GM12878 (cell line): Measurements from ENCODE around the gene IRF4. TPM values are rescaled to one million over a fixed set of nuclear protein-coding genes. Genes with fewer than 3 reads are reported as not detected.

Source experiments
- ATAC-seq: fragments of 200-7000 bp; cut with Tn5 transposase; 3 replicates; pipeline ENCODE4 v1.9.1; 2020; ENCODE audit warnings: mild to moderate bottlenecking, moderate library complexity
- BruUV-seq: library from RNA; stranded (reverse); fragments of 400-500 nt; replicated peaks from 2 replicates; lab custom pipeline; 2021; lab: Mats Ljungman, UMichigan
- CTCF ChIA-PET: fragments of 300-600 bp; sonication (Branson Sonifier 250); formaldehyde crosslinking; extraction: SDS; loops from one replicate; lab custom pipeline; 2021; ENCODE audit warnings: inconsistent platforms; lab: Yijun Ruan, JAX
- POLR2A ChIA-PET: fragments of 350-600 bp; formaldehyde crosslinking; extraction: SDS; loops from one replicate; lab custom pipeline; 2021; ENCODE audit warnings: inconsistent platforms; lab: Charles Lee
- RAD21 ChIA-PET: fragments of 300-600 bp; sonication (Branson Sonifier 250); formaldehyde crosslinking; loops from one replicate; lab custom pipeline; 2023; ENCODE audit warnings: antibody characterized with exemption; ENCODE audit not compliant: unreplicated experiment; lab: Charles Lee
- SMC1A ChIA-PET: fragments of 300-600 bp; sonication (Branson Sonifier 250); formaldehyde crosslinking; loops from one replicate; lab custom pipeline; 2023; ENCODE audit not compliant: unreplicated experiment, uncharacterized antibody; lab: Charles Lee
- DNase-seq: peaks from one replicate; pipeline ENCODE4 v3.0.0-alpha.2; 2011; ENCODE audit warnings: low read depth, low spot score
- FAIRE-seq: peaks from 3 replicates; lab custom pipeline; 2011; peaks lifted over from hg19 to GRCh38; lab: Jason Lieb, UNC
- H2AFZ ChIP-seq: 2 replicates; pipeline ENCODE4 v1.6.0; 2011; ENCODE audit warnings: low read depth, low read length, control low read depth; ENCODE audit not compliant: control insufficient read depth
- H3K27ac ChIP-seq: 2 replicates; pipeline ENCODE4 v1.5.1; 2011; ENCODE audit warnings: control low read depth; ENCODE audit not compliant: control insufficient read depth, insufficient read depth
- H3K27me3 ChIP-seq, 2 experiments: replicated peaks in 1 of 2; 2 replicates each; pipeline versions ENCODE4 v1.6.0 to v1.6.1; 2011; ENCODE audit warnings: low read length in 1 of 2; ENCODE audit not compliant: control insufficient read depth in 2 of 2, insufficient read depth in 2 of 2
- H3K36me3 ChIP-seq, 2 experiments: 2 replicates each; pipeline ENCODE4 v1.5.1; 2011; ENCODE audit warnings: low read length in 1 of 2; ENCODE audit not compliant: control insufficient read depth in 2 of 2, insufficient read depth in 2 of 2
- H3K4me1 ChIP-seq: 2 replicates; pipeline ENCODE4 v1.6.1; 2011; ENCODE audit warnings: mild to moderate bottlenecking, low read length, moderate library complexity, mixed read lengths; ENCODE audit not compliant: control insufficient read depth, insufficient read depth
- H3K4me2 ChIP-seq: 2 replicates; pipeline ENCODE4 v1.6.0; 2011; ENCODE audit warnings: control low read depth; ENCODE audit not compliant: control insufficient read depth, insufficient read depth
- H3K4me3 ChIP-seq: fragments of 200-600 bp; sonication (generic); 2 replicates; pipeline ENCODE4 v1.5.1; 2016
- H3K79me2 ChIP-seq: 2 replicates; pipeline ENCODE4 v1.6.0; 2011; ENCODE audit warnings: low read length; ENCODE audit not compliant: control insufficient read depth, insufficient read depth
- H3K9ac ChIP-seq: 2 replicates; pipeline ENCODE4 v1.8.0; 2011; ENCODE audit warnings: low read length, control low read depth, mixed read lengths; ENCODE audit not compliant: control insufficient read depth, insufficient read depth
- H3K9me3 ChIP-seq: replicated peaks from 3 replicates; pipeline ENCODE4 v1.5.1; 2011; ENCODE audit warnings: mild to moderate bottlenecking, low read length; ENCODE audit not compliant: control insufficient read depth, insufficient read depth
- H4K20me1 ChIP-seq: 2 replicates; pipeline ENCODE4 v1.6.0; 2011; ENCODE audit not compliant: control insufficient read depth, insufficient read depth
- E4F1 ChIP-seq: fragments of 450-650 bp; IDR thresholded peaks from 2 replicates; pipeline ENCODE4 v1.6.1; 2018; ENCODE audit warnings: borderline replicate concordance, mild to moderate bottlenecking; ENCODE audit not compliant: partially characterized antibody
- KLF5 ChIP-seq: fragments of 450-650 bp; IDR thresholded peaks from 2 replicates; pipeline ENCODE4 v1.6.1; 2014; ENCODE audit warnings: mild to moderate bottlenecking; ENCODE audit not compliant: partially characterized antibody
- NBN ChIP-seq: fragments of 450-650 bp; IDR thresholded peaks from 2 replicates; pipeline ENCODE4 v1.6.1; 2016
- POLR2AphosphoS5 ChIP-seq: IDR thresholded peaks from 2 replicates; pipeline ENCODE4 v1.6.1; 2011; ENCODE audit warnings: mild to moderate bottlenecking, low read length, inconsistent platforms
- SMC3 ChIP-seq: IDR thresholded peaks from 2 replicates; pipeline ENCODE4 v1.6.1; 2011; ENCODE audit warnings: low read length, improper control_type of control experiment, borderline replicate concordance
- SP1 ChIP-seq: IDR thresholded peaks from one replicate; pipeline ENCODE4 v1.6.1; 2011; ENCODE audit warnings: low read depth, low read length
- USF1 ChIP-seq: IDR thresholded peaks from 2 replicates; pipeline ENCODE4 v1.6.1; 2011; ENCODE audit warnings: borderline replicate concordance, low read depth, mild to moderate bottlenecking, moderate library complexity, mixed read lengths, low read length; ENCODE audit not compliant: insufficient read depth; ENCODE audit errors: extremely low read length
- ZBTB40 ChIP-seq: fragments of 450-650 bp; IDR thresholded peaks from 2 replicates; pipeline ENCODE4 v1.6.1; 2016; ENCODE audit warnings: mild to moderate bottlenecking, moderate library complexity, borderline replicate concordance
- ZNF384 ChIP-seq: IDR thresholded peaks from 2 replicates; pipeline ENCODE4 v1.6.1; 2012; ENCODE audit warnings: low read depth, mild to moderate bottlenecking, low read length, improper control_type of control experiment, borderline replicate concordance
- WGBS: methylation state at CpG from one replicate; pipeline ENCODE4 v1.1.6; 2016; ENCODE audit warnings: low lambda C conversion rate; ENCODE audit not compliant: insufficient replicate concordance, insufficient coverage; ENCODE audit errors: missing lambda C conversion rate; 5-methylcytosine and 5-hydroxymethylcytosine counted together
- in situ Hi-C: fragments of 300-500 bp; cut with MboI; formaldehyde crosslinking; loops from 9 replicates; pipeline ENCODE4 v1.14.3; 2018; ENCODE audit warnings: mixed read lengths
- intact Hi-C: fragments of 100-400 bp; cut with micrococcal nuclease; formaldehyde crosslinking; loops from one replicate; pipeline ENCODE4 v1.14.2; 2022; ENCODE audit not compliant: unreplicated experiment
- polyA plus RNA-seq, 11 experiments: library from polyadenylated mRNA; depleted of rRNA in 4 of 11; unstranded in 6 of 11; stranded (reverse) in 5 of 11; fragments of >200 nt; fragmentation: Nextera tagmentation in 4 of 11; fragmentation: Illumina TruSeq in 1 of 11; extraction: Ambion mirVana in 4 of 11; extraction: Trizol in 1 of 11; gene quantifications; 1 replicate in 1 of 11; 2 replicates in 10 of 11; pipeline versions ENCODE4 v1.2.1 to v1.2.3, GENCODE V29; 2011 to 2016; ENCODE audit warnings: inconsistent platforms in 2 of 11, missing spikeins in 2 of 11, low read depth in 1 of 11
- total RNA-seq, 4 experiments: library from RNA; depleted of rRNA in 3 of 4; stranded (reverse); fragments of >200 nt in 3 of 4; fragmentation: Illumina TruSeq in 1 of 4; extraction: Trizol in 1 of 4; gene quantifications; 2 replicates each; pipeline versions ENCODE4 v1.2.1 to v1.2.3, GENCODE V29; 2013 to 2021

The IRF4 gene
- total and polyA plus RNA-seq, 10 of the 15 experiments (the other 5 are each of a cell fraction or from before 2014, with no cell fraction given) = 50.0 to 495 (median 257) TPM

GRCh38 chr6:362924-363249 lies 28.7 kb upstream of the IRF4 start:
- CTCF ChIA-PET = interaction anchor here (1.2 to 4.8 kb wide), 4 partner anchors 12 to 46 kb away, joined by 4 to 34 read pairs (median 18); no protein-coding TSS in a partner anchor
- TF ChIP-seq KLF5 = no peak
- TF ChIP-seq NBN = no peak
- no peak for TF ChIP-seq ZBTB40
- TF ChIP-seq SMC3 = no peak
- no peak for TF ChIP-seq E4F1
- no peak for TF ChIP-seq SP1
- no peak for TF ChIP-seq ZNF384
- TF ChIP-seq POLR2AphosphoS5 = no peak
- no peak for TF ChIP-seq USF1
- TF ChIP-seq, all 136 proteins: peak for 0
- BruUV-seq = no TSS peak

More at GRCh38 chr6:362924-363249, 28.7 kb upstream of the IRF4 start:
- FAIRE-seq = no peak
- Histone ChIP-seq H3K4me3 (no peak overlapping the region), H2AFZ (no peak overlapping the region), H3K9ac (no peak overlapping the region), H4K20me1 (no peaks in the 10 kb centered on the region), H3K9me3 (no peaks in the 10 kb centered on the region; the same call in 2 of the 3 replicates), H3K36me3 (no peaks in the 10 kb centered on the region), H3K4me1 (peaks cover 36% of the 10 kb centered on the region), H3K79me2 (no peaks in the 10 kb centered on the region), H3K27me3 (no peaks in the 10 kb centered on the region), H3K4me2 (no peak overlapping the region), H3K27ac (no peak overlapping the region)
- 80% methylated on average over 5 of the region's 5 CpGs for WGBS
- ChIA-PET SMC1A (interaction anchor here (0.6 to 9.6 kb wide), 7 partner anchors 11 to 68 kb away, joined by 3 to 230 read pairs (median 6); no protein-coding TSS in a partner anchor), RAD21 (interaction anchor here (0.6 to 8.0 kb wide), 7 partner anchors 10 to 230 kb away, joined by 3 to 73 read pairs (median 4); no protein-coding TSS in a partner anchor), POLR2A (interaction anchor here (1.0 to 1.2 kb wide), 3 partner anchors 17 to 32 kb away, joined by 3 to 6 read pairs (median 3); no protein-coding TSS in a partner anchor)
- in situ Hi-C loops (no loop called here), intact Hi-C loops (no loop called here)
- no peak for ATAC-seq
- DNase-seq = no peak
